Right ventricle myocardium superior (tissue), 1 donor: ENCODE measurements around the gene TMEM198. TPM values are rescaled to one million over a fixed set of nuclear protein-coding genes. Genes with fewer than 3 reads are reported as not detected.
A peak's percentile ranks its signal among the peaks of the same experiment; 100 is the strongest.

ENCODE experiments used
- ATAC-seq: fragments of 200-7000 bp; cut with Tn5 transposase; one replicate; pipeline ENCODE4 v1.9.1; 2020; ENCODE audit warnings: mild to moderate bottlenecking; ENCODE audit not compliant: poor library complexity
- DNase-seq: peaks from one replicate; pipeline ENCODE4 v3.0.0-alpha.2; 2020
- intact Hi-C: fragments of 100-400 bp; cut with DNase I; formaldehyde crosslinking; loops from one replicate; pipeline ENCODE4 v1.11.2; 2022
- total RNA-seq: library from RNA; stranded (reverse); fragmentation: NEBNext Ultra II Directional; extraction: Animal tissue kit (Norgen Biotek cat#: 25700); gene quantifications from one replicate; pipeline ENCODE4 v1.2.1, GENCODE V29; 2021
- donor health status: DM: no; HTN: yes; CAD: no; lungs with severe emphysema.

The TMEM198 gene
- total RNA-seq, 1 donor from 2014 or later, result 2.6 TPM

- DNase-seq, result peak; percentile 61
- ATAC-seq, result peak; percentile 78
- intact Hi-C loops, result no loop called here
Measured at GRCh38 chr2:219521066-219521880, 22.6 kb upstream of the TMEM198 start.

- intact Hi-C loops, result no loop called here
- peak; percentile 23 for ATAC-seq
- DNase-seq, result no peak
Measured at GRCh38 chr2:219522111-219523030, 21.5 kb upstream of the TMEM198 start.

GRCh38 chr2:219523031-219523671, 20.7 kb upstream of the TMEM198 start:
- intact Hi-C loops, result no loop called here
- no peak for ATAC-seq
- DNase-seq, result no peak

GRCh38 chr2:219524817-219525216, 19.0 kb upstream of the TMEM198 start:
- no peak for DNase-seq
- ATAC-seq, result no peak
- intact Hi-C loops, result no loop called here

GRCh38 chr2:219525533-219526232, 18.1 kb upstream of the TMEM198 start:
- no peak for ATAC-seq
- intact Hi-C loops, result no loop called here
- no peak for DNase-seq

GRCh38 chr2:219526320-219527075, 17.3 kb upstream of the TMEM198 start:
- no peak for ATAC-seq
- DNase-seq, result no peak
- intact Hi-C loops, result no loop called here

- peak; percentile 64 for ATAC-seq
- intact Hi-C loops, result no loop called here
- DNase-seq, result no peak
Measured at GRCh38 chr2:219527076-219527394, 16.8 kb upstream of the TMEM198 start.

GRCh38 chr2:219527472-219527871, 16.4 kb upstream of the TMEM198 start:
- intact Hi-C loops, result no loop called here
- no peak for ATAC-seq
- DNase-seq, result no peak

GRCh38 chr2:219530048-219530963, 13.5 kb upstream of the TMEM198 start:
- intact Hi-C loops, result loop anchor here (2.0 to 5.0 kb wide), 2 partner anchors 53 to 126 kb away; no protein-coding TSS in a partner anchor
- peak; percentile 89 for DNase-seq
- peak; percentile 91 for ATAC-seq

GRCh38 chr2:219531639-219532377, 12.0 kb upstream of the TMEM198 start:
- intact Hi-C loops, result loop anchor here (2.0 to 5.0 kb wide), 2 partner anchors 55 to 127 kb away; no protein-coding TSS in a partner anchor
- ATAC-seq (no peak), DNase-seq (no peak)

GRCh38 chr2:219532378-219532649, 11.5 kb upstream of the TMEM198 start:
- intact Hi-C loops, result loop anchor here (5.0 kb wide), 1 partner anchor 55 kb away; no protein-coding TSS in a partner anchor
- ATAC-seq (no peak), DNase-seq (no peak)

- ATAC-seq, result no peak
Measured at GRCh38 chr2:219533930-219534661, 9.7 kb upstream of the TMEM198 start.

GRCh38 chr2:219536425-219536824, 7.4 kb upstream of the TMEM198 start:
- intact Hi-C loops, result no loop called here
- DNase-seq (no peak), ATAC-seq (no peak)

More at GRCh38 chr2:219533930-219534661, 9.7 kb upstream of the TMEM198 start:
- no peak for DNase-seq
- intact Hi-C loops, result loop anchor here (5.0 kb wide), 1 partner anchor 57 kb away; no protein-coding TSS in a partner anchor

GRCh38 chr2:219536967-219537366, 6.9 kb upstream of the TMEM198 start:
- ATAC-seq (no peak), DNase-seq (no peak)
- intact Hi-C loops, result no loop called here

GRCh38 chr2:219537657-219538488, 6.0 kb upstream of the TMEM198 start:
- peak; percentile 37 for DNase-seq
- intact Hi-C loops, result no loop called here
- no peak for ATAC-seq
